PC-3 (cell line): ENCODE results near the gene PLEKHG4. TPM values are rescaled to one million over a fixed set of nuclear protein-coding genes. Genes with fewer than 3 reads are reported as not detected.

Experiments
- ATAC-seq: fragments of 200-7000 bp; cut with Tn5 transposase; 2 replicates; pipeline ENCODE4 v1.9.1; 2020; ENCODE audit warnings: mild to moderate bottlenecking, moderate library complexity
- BruUV-seq: library from RNA; stranded (reverse); fragments of 400-500 nt; replicated peaks from 2 replicates; lab custom pipeline; 2021; lab: Mats Ljungman, UMichigan
- CTCF ChIA-PET: fragments of 300-600 bp; sonication (Branson Sonifier 250); formaldehyde crosslinking; loops from one replicate; lab custom pipeline; 2022; ENCODE audit warnings: antibody characterized with exemption; lab: Charles Lee
- POLR2A ChIA-PET: fragments of 300-600 bp; sonication (Branson Sonifier 250); formaldehyde crosslinking; loops from one replicate; lab custom pipeline; 2022; ENCODE audit warnings: antibody characterized with exemption; ENCODE audit not compliant: unreplicated experiment; lab: Charles Lee
- DNase-seq: peaks from one replicate; pipeline ENCODE4 v3.0.0-alpha.2; 2015
- H2AFZ ChIP-seq: fragments of 300-600 bp; sonication (generic); 2 replicates; pipeline ENCODE4 v1.6.0; 2016; ENCODE audit warnings: antibody characterized with exemption, low read length
- H3F3A ChIP-seq: fragments of 300-600 bp; sonication (generic); one replicate; pipeline ENCODE4 v1.6.0; 2017; ENCODE audit warnings: antibody characterized with exemption, low read length, control low read depth, mild to moderate bottlenecking; ENCODE audit not compliant: unreplicated experiment
- H3K27ac ChIP-seq: fragments of 300-600 bp; sonication (generic); 2 replicates; pipeline ENCODE4 v1.5.1; 2016; ENCODE audit warnings: mild to moderate bottlenecking, low read length
- H3K27me3 ChIP-seq: fragments of 300-600 bp; sonication (generic); 2 replicates; pipeline ENCODE4 v1.6.1; 2016; ENCODE audit warnings: low read length, mixed read lengths
- H3K36me3 ChIP-seq: fragments of 300-600 bp; sonication (generic); 2 replicates; pipeline ENCODE4 v1.6.1; 2016; ENCODE audit warnings: low read depth, mixed run types, low read length, mixed read lengths
- H3K4me1 ChIP-seq: fragments of 300-600 bp; sonication (generic); 2 replicates; pipeline ENCODE4 v1.5.1; 2016; ENCODE audit warnings: low read length; ENCODE audit not compliant: insufficient read depth
- H3K4me2 ChIP-seq: fragments of 300-600 bp; sonication (generic); 2 replicates; pipeline ENCODE4 v1.6.0; 2016; ENCODE audit warnings: low read length
- H3K4me3 ChIP-seq: fragments of 300-600 bp; sonication (generic); 2 replicates; pipeline ENCODE4 v1.5.1; 2016; ENCODE audit warnings: mild to moderate bottlenecking, low read length, mixed read lengths
- H3K79me2 ChIP-seq: fragments of 300-600 bp; sonication (generic); 2 replicates; pipeline ENCODE4 v1.6.1; 2017; ENCODE audit warnings: low read length, mixed read lengths
- H3K9ac ChIP-seq: fragments of 300-600 bp; sonication (generic); 2 replicates; pipeline ENCODE4 v1.6.0; 2016; ENCODE audit warnings: mild to moderate bottlenecking, low read length
- H3K9me2 ChIP-seq: fragments of 300-600 bp; sonication (generic); replicated peaks from 2 replicates; pipeline ENCODE4 v1.6.1; 2016; ENCODE audit warnings: mixed run types, low read length, mixed read lengths
- H3K9me3 ChIP-seq: fragments of 300-600 bp; sonication (generic); 2 replicates; pipeline ENCODE4 v1.6.1; 2016; ENCODE audit warnings: low read length, mixed read lengths
- H4K20me1 ChIP-seq: fragments of 300-600 bp; sonication (generic); 2 replicates; pipeline ENCODE4 v1.6.1; 2016; ENCODE audit warnings: low read length, mixed read lengths
- EZH2 ChIP-seq: fragments of 300-600 bp; sonication (generic); IDR thresholded peaks from one replicate; pipeline ENCODE4 v1.6.1; 2017; ENCODE audit warnings: antibody characterized with exemption, mild to moderate bottlenecking, low read length; ENCODE audit not compliant: unreplicated experiment
- EZH2phosphoT487 ChIP-seq: fragments of 300-600 bp; sonication (generic); IDR thresholded peaks from 2 replicates; pipeline ENCODE4 v1.6.1; 2018; ENCODE audit warnings: mild to moderate bottlenecking, antibody characterized with exemption, low read length, borderline replicate concordance
- intact Hi-C: fragments of 100-400 bp; cut with micrococcal nuclease; formaldehyde crosslinking; loops from 2 replicates; pipeline ENCODE4 v1.9.0; 2023
- total RNA-seq: library from RNA; depleted of rRNA; stranded (reverse); fragments of >200 nt; gene quantifications from 2 replicates; pipeline ENCODE4 v1.2.3, GENCODE V29; 2014
- TF ChIP-seq, protein P1 (sequence below): fragments of 300-600 bp; sonication (generic); conservative IDR thresholded peaks from 2 replicates; pipeline ENCODE4 v1.5.1; 2017; ENCODE audit warnings: antibody characterized with exemption, low read depth, mild to moderate bottlenecking, low read length

Gene PLEKHG4
- total RNA-seq, 1 experiment from 2014 or later = 8.9 TPM

DNA sequence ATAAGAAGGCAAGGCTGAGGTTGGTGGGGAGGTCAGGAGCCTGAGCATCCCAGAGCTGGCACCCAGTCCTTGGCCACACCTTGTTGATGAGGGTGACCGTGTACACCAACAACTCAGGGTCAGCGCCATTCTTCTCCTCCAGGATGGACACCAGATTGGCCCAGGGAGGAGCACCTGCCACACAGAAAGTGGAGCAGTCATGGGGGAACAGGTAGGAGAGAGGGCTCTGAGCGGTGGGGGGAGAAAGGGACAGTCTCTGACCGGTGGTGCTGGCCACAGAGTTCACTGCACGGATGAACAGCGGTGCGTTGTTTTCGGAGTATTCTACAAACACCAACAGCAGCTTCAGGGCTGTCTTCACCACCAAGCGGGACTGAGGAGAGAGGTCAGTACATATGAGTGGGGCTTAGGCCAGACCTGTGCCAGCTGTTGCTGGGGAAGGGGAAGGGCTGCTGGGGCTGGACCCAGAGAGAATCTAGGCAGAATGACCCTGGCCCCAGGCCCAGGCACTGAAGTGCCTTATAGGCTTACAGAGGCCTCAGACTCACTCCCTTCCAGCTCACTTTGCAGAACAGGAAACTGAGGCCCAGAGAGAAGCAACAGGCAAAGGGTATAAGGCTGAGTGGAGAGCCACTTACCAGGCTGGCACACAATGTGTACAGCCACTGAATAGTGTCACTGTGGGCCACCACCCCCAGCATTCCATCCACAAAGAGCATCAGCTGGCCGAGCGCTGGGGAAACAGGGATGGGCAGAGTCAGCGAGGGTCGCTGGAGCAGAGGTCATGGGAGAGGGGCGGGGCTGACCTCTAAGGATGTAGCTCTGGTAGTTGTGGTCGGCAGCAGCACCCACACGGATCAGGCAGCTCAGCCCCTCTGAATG lies 41.7 kb upstream of the PLEKHG4 start:
- Histone ChIP-seq H3K9me3 (no peaks in the 10 kb centered on the region), H3K79me2 (peaks cover 25% of the 10 kb centered on the region), H3K27me3 (no peaks in the 10 kb centered on the region), H3K4me3 (no peak overlapping the region), H3K4me2 (no peak overlapping the region), H3K4me1 (peaks cover 24% of the 10 kb centered on the region), H4K20me1 (no peaks in the 10 kb centered on the region), H3K9me2 (no peaks in the 10 kb centered on the region), H3K9ac (no peak overlapping the region), H3F3A (peaks cover 9% of the 10 kb centered on the region), H2AFZ (no peak overlapping the region), H3K27ac (no peak overlapping the region), H3K36me3 (peaks cover 20% of the 10 kb centered on the region)
- POLR2A ChIA-PET = no interaction called here
- intact Hi-C loops = no loop called here
- ATAC-seq (no peak), DNase-seq (no peak)
- no TSS peak for BruUV-seq
- TF ChIP-seq EZH2phosphoT487 (no peak), EZH2 (no peak)
- TF ChIP-seq, protein P1, sequence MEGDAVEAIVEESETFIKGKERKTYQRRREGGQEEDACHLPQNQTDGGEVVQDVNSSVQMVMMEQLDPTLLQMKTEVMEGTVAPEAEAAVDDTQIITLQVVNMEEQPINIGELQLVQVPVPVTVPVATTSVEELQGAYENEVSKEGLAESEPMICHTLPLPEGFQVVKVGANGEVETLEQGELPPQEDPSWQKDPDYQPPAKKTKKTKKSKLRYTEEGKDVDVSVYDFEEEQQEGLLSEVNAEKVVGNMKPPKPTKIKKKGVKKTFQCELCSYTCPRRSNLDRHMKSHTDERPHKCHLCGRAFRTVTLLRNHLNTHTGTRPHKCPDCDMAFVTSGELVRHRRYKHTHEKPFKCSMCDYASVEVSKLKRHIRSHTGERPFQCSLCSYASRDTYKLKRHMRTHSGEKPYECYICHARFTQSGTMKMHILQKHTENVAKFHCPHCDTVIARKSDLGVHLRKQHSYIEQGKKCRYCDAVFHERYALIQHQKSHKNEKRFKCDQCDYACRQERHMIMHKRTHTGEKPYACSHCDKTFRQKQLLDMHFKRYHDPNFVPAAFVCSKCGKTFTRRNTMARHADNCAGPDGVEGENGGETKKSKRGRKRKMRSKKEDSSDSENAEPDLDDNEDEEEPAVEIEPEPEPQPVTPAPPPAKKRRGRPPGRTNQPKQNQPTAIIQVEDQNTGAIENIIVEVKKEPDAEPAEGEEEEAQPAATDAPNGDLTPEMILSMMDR = no peak
- CTCF ChIA-PET = no interaction called here

DNA sequence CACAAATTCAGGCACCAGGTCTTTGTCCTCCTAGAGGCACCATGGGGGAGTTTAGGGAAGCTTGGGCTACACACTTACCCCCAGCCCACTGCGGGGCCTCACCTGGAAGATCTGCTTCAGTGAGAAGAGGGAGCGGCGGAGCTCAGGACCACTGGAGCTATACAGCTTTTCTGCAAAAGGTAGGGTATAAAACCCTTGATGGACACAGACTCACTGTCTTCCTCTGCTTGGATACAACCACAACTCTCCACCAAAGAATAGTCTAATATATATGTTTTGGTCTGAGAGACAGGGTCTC lies 41.1 kb upstream of the PLEKHG4 start:
- peaks cover 27% of the 10 kb centered on the region for H3K4me1 ChIP-seq
- TF ChIP-seq EZH2 (no peak), EZH2phosphoT487 (no peak)
- TF ChIP-seq, protein P1 = no peak
- intact Hi-C loops = no loop called here
- peaks cover 29% of the 10 kb centered on the region for H3K79me2 ChIP-seq
- no peak overlapping the region for H2AFZ ChIP-seq
- H3K27ac ChIP-seq = no peak overlapping the region
- ATAC-seq = no peak
- no peak for DNase-seq
- peaks cover 20% of the 10 kb centered on the region for H3K36me3 ChIP-seq
- H3K9me2 ChIP-seq = no peaks in the 10 kb centered on the region
- no peaks in the 10 kb centered on the region for H4K20me1 ChIP-seq
- no peaks in the 10 kb centered on the region for H3K9me3 ChIP-seq
- ChIA-PET CTCF (no interaction called here), POLR2A (no interaction called here)
- BruUV-seq = no TSS peak
- H3K4me2 ChIP-seq = no peak overlapping the region
- H3K4me3 ChIP-seq = no peak overlapping the region
- H3K9ac ChIP-seq = no peak overlapping the region
- no peaks in the 10 kb centered on the region for H3K27me3 ChIP-seq
- H3F3A ChIP-seq = peaks cover 9% of the 10 kb centered on the region
